K562 (cell line): ENCODE data around the gene TRRAP.

Experiments
- MCM7 ChIP-seq, 2 experiments: fragments of 450-650 bp; IDR thresholded peaks; 2 replicates each; pipeline ENCODE4 v1.6.1; 2016 to 2018
- TF ChIP-seq, protein P1 (sequence below): sonication (generic); formaldehyde crosslinking; IDR thresholded peaks from 2 replicates; pipeline ENCODE4 v1.8.0; 2023; ENCODE audit warnings: mild to moderate bottlenecking, missing genetic modification reagents

DNA sequence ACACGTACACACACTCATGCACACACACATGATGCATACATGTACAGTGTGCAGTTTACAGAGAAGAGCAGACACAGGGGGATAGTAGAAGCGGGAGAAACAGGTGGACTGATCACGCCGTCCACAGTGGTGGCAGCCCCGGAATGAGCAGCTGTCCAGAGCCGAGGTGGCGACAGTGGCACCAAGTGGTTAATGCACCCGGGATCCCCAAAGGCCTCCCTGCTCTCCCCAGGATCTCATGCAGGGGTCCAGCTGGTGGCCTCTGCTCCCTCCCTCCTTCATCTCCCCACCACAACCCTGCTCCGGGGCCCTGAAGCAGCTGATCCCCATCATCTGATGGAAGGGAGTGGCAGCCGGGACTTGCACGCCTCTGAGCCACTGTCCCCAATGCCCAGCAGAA, 38.2 kb upstream of the TRRAP start:
- TF ChIP-seq, protein P1, sequence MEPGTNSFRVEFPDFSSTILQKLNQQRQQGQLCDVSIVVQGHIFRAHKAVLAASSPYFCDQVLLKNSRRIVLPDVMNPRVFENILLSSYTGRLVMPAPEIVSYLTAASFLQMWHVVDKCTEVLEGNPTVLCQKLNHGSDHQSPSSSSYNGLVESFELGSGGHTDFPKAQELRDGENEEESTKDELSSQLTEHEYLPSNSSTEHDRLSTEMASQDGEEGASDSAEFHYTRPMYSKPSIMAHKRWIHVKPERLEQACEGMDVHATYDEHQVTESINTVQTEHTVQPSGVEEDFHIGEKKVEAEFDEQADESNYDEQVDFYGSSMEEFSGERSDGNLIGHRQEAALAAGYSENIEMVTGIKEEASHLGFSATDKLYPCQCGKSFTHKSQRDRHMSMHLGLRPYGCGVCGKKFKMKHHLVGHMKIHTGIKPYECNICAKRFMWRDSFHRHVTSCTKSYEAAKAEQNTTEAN (CRISPR knock-in tag) = no peak
- TF ChIP-seq MCM7 (IDR thresholded peaks at IDR 0.05) = no peak
